HCT116 (cell line): ENCODE data around the gene ADRM1. TPM values are rescaled to one million over a fixed set of nuclear protein-coding genes. Genes with fewer than 3 reads are reported as not detected.
A peak's percentile ranks its signal among the peaks of the same experiment; 100 is the strongest.

Source experiments
- ATAC-seq: fragments of 200-7000 bp; cut with Tn5 transposase; 2 replicates; pipeline ENCODE4 v1.9.1; 2020; ENCODE audit warnings: mild to moderate bottlenecking, moderate library complexity
- BruUV-seq: library from RNA; stranded (reverse); fragments of 400-500 nt; replicated peaks from 2 replicates; lab custom pipeline; 2021; lab: Mats Ljungman, UMichigan
- CTCF ChIA-PET: fragments of 300-600 bp; sonication (Branson Sonifier 250); formaldehyde crosslinking; loops from one replicate; lab custom pipeline; 2021; ENCODE audit warnings: antibody characterized with exemption; lab: Charles Lee
- POLR2A ChIA-PET: fragments of 300-600, 350-600 bp; sonication (Branson Sonifier 250); formaldehyde crosslinking; loops from one replicate; lab custom pipeline; 2021; ENCODE audit warnings: antibody characterized with exemption; lab: Charles Lee
- RAD21 ChIA-PET, 2 experiments: fragments of 300-600 bp; sonication (Branson Sonifier 250); formaldehyde crosslinking; loops; one replicate each; lab custom pipeline; 2023; ENCODE audit warnings: low total read pairs in 2 of 2; ENCODE audit not compliant: uncharacterized antibody in 2 of 2, unreplicated experiment in 2 of 2, low non-redundant PET in 1 of 2; lab: Charles Lee
- DNase-seq: peaks from one replicate; pipeline ENCODE4 v3.0.0-alpha.2; 2010; ENCODE audit warnings: low read depth, low spot score
- H2AFZ ChIP-seq: fragments of 200-600 bp; shearing (Covaris generic), sonication (generic); 2 replicates; pipeline ENCODE4 v1.6.1; 2017; ENCODE audit warnings: low read depth, mixed run types, mixed read lengths, antibody characterized with exemption, low read length; ENCODE audit not compliant: poor library complexity, severe bottlenecking
- H3K27ac ChIP-seq: 2 replicates; pipeline ENCODE4 v1.5.1; 2012; ENCODE audit warnings: low read depth, low read length
- H3K27me3 ChIP-seq: fragments of 200-600 bp; sonication (generic); 2 replicates; pipeline ENCODE4 v1.6.1; 2016; ENCODE audit warnings: mixed run types, low read length, mixed read lengths; ENCODE audit not compliant: insufficient read depth
- H3K36me3 ChIP-seq, 2 experiments: fragments of 200-500 bp in 1 of 2; fragments of 200-600 bp in 1 of 2; sonication (Bioruptor generic) in 1 of 2; sonication (generic) in 1 of 2; 2 replicates each; pipeline versions ENCODE4 v1.5.1 to v1.6.1; 2014 to 2016; ENCODE audit warnings: low read length in 2 of 2, inconsistent platforms in 1 of 2, mixed read lengths in 1 of 2, mixed run types in 1 of 2; ENCODE audit not compliant: insufficient read depth in 2 of 2, control insufficient read depth in 1 of 2
- H3K4me1 ChIP-seq, 2 experiments: fragments of 200-600 bp in 1 of 2; sonication (generic) in 1 of 2; 2 replicates each; pipeline versions ENCODE4 v1.5.1 to v1.6.1; 2012 to 2017; ENCODE audit warnings: low read length in 2 of 2, inconsistent platforms in 1 of 2, mild to moderate bottlenecking in 1 of 2, mixed read lengths in 1 of 2, mixed run types in 1 of 2, moderate library complexity in 1 of 2; ENCODE audit not compliant: insufficient read depth in 2 of 2, control insufficient read depth in 1 of 2
- H3K4me2 ChIP-seq: fragments of 200-600 bp; sonication (generic); 2 replicates; pipeline ENCODE4 v1.6.1; 2017; ENCODE audit warnings: mixed run types, low read length, mixed read lengths
- H3K4me3 ChIP-seq, 2 experiments: fragments of 200-600 bp in 1 of 2; sonication (generic) in 1 of 2; replicated peaks in 1 of 2; 2 replicates each; pipeline ENCODE4 v1.5.1; 2011 to 2016; ENCODE audit warnings: low read length in 2 of 2, control low read depth in 1 of 2, low read depth in 1 of 2, mild to moderate bottlenecking in 1 of 2, mixed read lengths in 1 of 2, mixed run types in 1 of 2
- H3K79me2 ChIP-seq: fragments of 200-600 bp; sonication (generic); 2 replicates; pipeline ENCODE4 v1.6.1; 2017; ENCODE audit warnings: mild to moderate bottlenecking, mixed run types, low read length, moderate library complexity, mixed read lengths; ENCODE audit not compliant: insufficient read depth
- H3K9ac ChIP-seq: fragments of 200-600 bp; sonication (generic); 2 replicates; pipeline ENCODE4 v1.6.1; 2016; ENCODE audit warnings: low read length, mixed read lengths
- H3K9me2 ChIP-seq: fragments of 200-600 bp; sonication (generic), shearing (Covaris generic); 2 replicates; pipeline ENCODE4 v1.6.1; 2017; ENCODE audit warnings: mixed run types, mild to moderate bottlenecking, moderate library complexity; ENCODE audit not compliant: insufficient read depth
- H3K9me3 ChIP-seq, 2 experiments: fragments of 200-500 bp in 1 of 2; fragments of 200-600 bp in 1 of 2; sonication (Bioruptor generic) in 1 of 2; sonication (generic) in 1 of 2; 2 replicates each; pipeline ENCODE4 v1.6.1; 2014 to 2017; ENCODE audit warnings: low read length in 2 of 2, mixed read lengths in 2 of 2, inconsistent platforms in 1 of 2, low read depth in 1 of 2, mild to moderate bottlenecking in 1 of 2, mixed run types in 1 of 2, moderate library complexity in 1 of 2; ENCODE audit not compliant: control insufficient read depth in 1 of 2, insufficient read depth in 1 of 2
- H4K20me1 ChIP-seq: fragments of 200-600 bp; sonication (generic), shearing (Covaris generic); 2 replicates; pipeline ENCODE4 v1.6.1; 2017; ENCODE audit warnings: mixed run types, mild to moderate bottlenecking, moderate library complexity; ENCODE audit not compliant: insufficient read depth
- CBX3 ChIP-seq: IDR thresholded peaks from 2 replicates; pipeline ENCODE4 v1.6.1; 2012; ENCODE audit warnings: low read depth
- CEBPB ChIP-seq: IDR thresholded peaks from 2 replicates; pipeline ENCODE4 v1.6.1; 2012; ENCODE audit warnings: low read depth
- EGR1 ChIP-seq: IDR thresholded peaks from 2 replicates; pipeline ENCODE4 v1.6.1; 2012; ENCODE audit warnings: low read depth
- EZH2 ChIP-seq: fragments of 200-600 bp; sonication (generic); IDR thresholded peaks from 2 replicates; pipeline ENCODE4 v1.6.1; 2017; ENCODE audit warnings: antibody characterized with exemption, mixed run types
- EZH2phosphoT487 ChIP-seq: fragments of 200-600 bp; IDR thresholded peaks from 2 replicates; pipeline ENCODE4 v1.6.1; 2018; ENCODE audit warnings: antibody characterized with exemption, borderline replicate concordance
- JUND ChIP-seq: IDR thresholded peaks from 2 replicates; pipeline ENCODE4 v1.6.1; 2012
- POLR2A ChIP-seq: IDR thresholded peaks from 2 replicates; pipeline ENCODE4 v1.7.0; 2011; ENCODE audit warnings: borderline replicate concordance; ENCODE audit not compliant: insufficient read depth, insufficient read length; ENCODE audit errors: extremely low read depth
- POLR2AphosphoS5 ChIP-seq: IDR thresholded peaks from 2 replicates; pipeline ENCODE4 v1.6.1; 2011; ENCODE audit warnings: mild to moderate bottlenecking, low read depth, low read length, moderate library complexity
- REST ChIP-seq: IDR thresholded peaks from 2 replicates; pipeline ENCODE4 v1.6.1; 2012; ENCODE audit warnings: low read depth
- SRF ChIP-seq: IDR thresholded peaks from 2 replicates; pipeline ENCODE4 v1.6.1; 2012; ENCODE audit warnings: low read depth
- TCF7L2 ChIP-seq: IDR thresholded peaks from 2 replicates; pipeline ENCODE4 v1.7.0; 2011; ENCODE audit warnings: borderline replicate concordance, inconsistent platforms; ENCODE audit not compliant: insufficient read depth, insufficient read length; ENCODE audit errors: extremely low read depth
- ZBTB33 ChIP-seq: IDR thresholded peaks from 2 replicates; pipeline ENCODE4 v1.6.1; 2011; ENCODE audit warnings: mild to moderate bottlenecking, low read length, moderate library complexity; ENCODE audit not compliant: insufficient replicate concordance; ENCODE audit errors: extremely low read depth
- ZFX ChIP-seq: fragments of 450-650 bp; IDR thresholded peaks from 2 replicates; pipeline ENCODE4 v1.6.1; 2017
- intact Hi-C: fragments of 100-400 bp; cut with micrococcal nuclease; formaldehyde crosslinking; loops from 2 replicates; pipeline ENCODE4 v1.10.0; 2022
- total RNA-seq: library from RNA; stranded (reverse); gene quantifications from one replicate; pipeline ENCODE4 v1.2.1, GENCODE V29; 2021; ENCODE audit not compliant: unreplicated experiment
- TF ChIP-seq, protein P1 (sequence below), 3 experiments: fragments of 200-600 bp in 1 of 3; sonication (generic) in 1 of 3; IDR thresholded peaks in 2 of 3; conservative IDR thresholded peaks in 1 of 3; 2 replicates each; pipeline ENCODE4 v1.5.1; 2012 to 2017; ENCODE audit warnings: low read depth in 2 of 3, low read length in 2 of 3, antibody characterized with exemption in 1 of 3, borderline replicate concordance in 1 of 3, control low read depth in 1 of 3, mild to moderate bottlenecking in 1 of 3, mixed read lengths in 1 of 3, mixed run types in 1 of 3, moderate library complexity in 1 of 3; ENCODE audit not compliant: insufficient read depth in 1 of 3
- TF ChIP-seq, protein P2 (sequence below): IDR thresholded peaks from 2 replicates; pipeline ENCODE4 v1.6.1; 2012

ADRM1 gene
- total RNA-seq, 1 experiment from 2014 or later: 158 TPM

GRCh38 chr20:62354811-62355341, 52.1 kb downstream of the ADRM1 start:
- DNase-seq: no peak
- Histone ChIP-seq H3K36me3 (peaks cover 3 to 25% of the 10 kb centered on the region in 2 experiments; a peak in 2 of 4 replicates), H3K4me3 (no peak overlapping the region), H3K9me3 (no peaks in the 10 kb centered on the region), H3K79me2 (peaks cover 78% of the 10 kb centered on the region), H3K9ac (no peak overlapping the region), H3K4me2 (peak overlapping the region; percentile 30; the same call in 1 of the 2 replicates), H3K9me2 (no peaks in the 10 kb centered on the region), H3K27ac (peak overlapping the region; percentile 91; the same call in 1 of the 2 replicates), H3K4me1 (peaks cover 65 to 92% of the 10 kb centered on the region in 2 experiments), H3K27me3 (no peaks in the 10 kb centered on the region), H4K20me1 (no peaks in the 10 kb centered on the region), H2AFZ (no peak overlapping the region)
- intact Hi-C loops: no loop called here
- ATAC-seq: no peak
- ChIA-PET RAD21 (no interaction called here), CTCF (no interaction called here)
- no peak for TF ChIP-seq SRF
- no peak for TF ChIP-seq ZBTB33
- TF ChIP-seq POLR2AphosphoS5: no peak
- no peak for TF ChIP-seq EGR1
- TF ChIP-seq CBX3: no peak
- TF ChIP-seq TCF7L2: no peak
- no peak for TF ChIP-seq ZFX
- no peak for TF ChIP-seq EZH2
- TF ChIP-seq JUND: no peak
- no peak for TF ChIP-seq POLR2A
- TF ChIP-seq REST: no peak
- TF ChIP-seq CEBPB: no peak
- TF ChIP-seq EZH2phosphoT487: no peak
- TF ChIP-seq, protein P1, sequence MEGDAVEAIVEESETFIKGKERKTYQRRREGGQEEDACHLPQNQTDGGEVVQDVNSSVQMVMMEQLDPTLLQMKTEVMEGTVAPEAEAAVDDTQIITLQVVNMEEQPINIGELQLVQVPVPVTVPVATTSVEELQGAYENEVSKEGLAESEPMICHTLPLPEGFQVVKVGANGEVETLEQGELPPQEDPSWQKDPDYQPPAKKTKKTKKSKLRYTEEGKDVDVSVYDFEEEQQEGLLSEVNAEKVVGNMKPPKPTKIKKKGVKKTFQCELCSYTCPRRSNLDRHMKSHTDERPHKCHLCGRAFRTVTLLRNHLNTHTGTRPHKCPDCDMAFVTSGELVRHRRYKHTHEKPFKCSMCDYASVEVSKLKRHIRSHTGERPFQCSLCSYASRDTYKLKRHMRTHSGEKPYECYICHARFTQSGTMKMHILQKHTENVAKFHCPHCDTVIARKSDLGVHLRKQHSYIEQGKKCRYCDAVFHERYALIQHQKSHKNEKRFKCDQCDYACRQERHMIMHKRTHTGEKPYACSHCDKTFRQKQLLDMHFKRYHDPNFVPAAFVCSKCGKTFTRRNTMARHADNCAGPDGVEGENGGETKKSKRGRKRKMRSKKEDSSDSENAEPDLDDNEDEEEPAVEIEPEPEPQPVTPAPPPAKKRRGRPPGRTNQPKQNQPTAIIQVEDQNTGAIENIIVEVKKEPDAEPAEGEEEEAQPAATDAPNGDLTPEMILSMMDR (IDR thresholded peaks at IDR 0.05 in 2 of 3, conservative IDR thresholded peaks at IDR 0.05 in 1 of 3; ENCODE audit: borderline replicate concordance in 1 of 3, insufficient read depth in 1 of 3, low read depth in 2 of 3, low read length in 2 of 3): no peak
- TF ChIP-seq, protein P2, sequence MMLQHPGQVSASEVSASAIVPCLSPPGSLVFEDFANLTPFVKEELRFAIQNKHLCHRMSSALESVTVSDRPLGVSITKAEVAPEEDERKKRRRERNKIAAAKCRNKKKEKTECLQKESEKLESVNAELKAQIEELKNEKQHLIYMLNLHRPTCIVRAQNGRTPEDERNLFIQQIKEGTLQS: no peak
- TF ChIP-seq, all 23 proteins: peak for 0
- POLR2A ChIA-PET: no interaction called here
- BruUV-seq: no TSS peak
